GM12892 (cell line): ENCODE data around the gene UVRAG.

Source experiments
- POLR2A ChIP-seq: IDR thresholded peaks from 2 replicates; pipeline ENCODE4 v1.6.1; 2011; ENCODE audit warnings: low read depth, low read length, control low read depth
- POLR2AphosphoS5 ChIP-seq: IDR thresholded peaks from 2 replicates; pipeline ENCODE4 v1.6.1; 2011; ENCODE audit warnings: low read depth, low read length, control low read depth

- TF ChIP-seq POLR2A (no peak), POLR2AphosphoS5 (no peak)
Observed at GRCh38 chr11:75884321-75884720, 69.3 kb downstream of the UVRAG start.
